HG03571 (cell line): Measurements from ENCODE around the gene NEURL1B.

ENCODE experiments used
- ATAC-seq: cut with Tn5 transposase; IDR thresholded peaks from one replicate; pipeline ENCODE4 v1.9.1; 2021; ENCODE audit not compliant: unreplicated experiment

The NEURL1B gene

GRCh38 chr5:172728481-172729241, 87.6 kb downstream of the NEURL1B start:
- no peak for ATAC-seq

DNA sequence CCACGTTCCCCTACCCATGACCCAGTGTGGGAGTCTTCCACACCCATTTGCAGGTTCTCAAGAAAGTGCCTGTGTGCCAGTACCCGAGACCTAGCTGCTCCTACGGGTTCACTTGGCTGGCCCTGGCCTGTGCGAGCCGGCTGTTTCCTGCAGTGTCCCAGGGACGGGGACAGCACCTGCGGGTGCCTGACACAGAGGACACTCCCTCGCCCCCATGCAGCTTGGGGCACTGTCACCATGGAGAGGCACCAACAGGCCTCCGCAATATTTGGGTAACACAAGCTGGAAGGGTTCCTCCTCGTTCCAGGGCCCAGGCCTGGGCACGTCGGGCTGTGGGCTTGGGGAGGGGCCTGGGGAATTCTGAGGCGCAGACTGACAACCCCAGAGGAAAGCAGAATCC, 88.5 kb downstream of the NEURL1B start:
- ATAC-seq: no peak

- ATAC-seq: no peak
Observed at GRCh38 chr5:172730222-172730621, 89.2 kb downstream of the NEURL1B start.

DNA sequence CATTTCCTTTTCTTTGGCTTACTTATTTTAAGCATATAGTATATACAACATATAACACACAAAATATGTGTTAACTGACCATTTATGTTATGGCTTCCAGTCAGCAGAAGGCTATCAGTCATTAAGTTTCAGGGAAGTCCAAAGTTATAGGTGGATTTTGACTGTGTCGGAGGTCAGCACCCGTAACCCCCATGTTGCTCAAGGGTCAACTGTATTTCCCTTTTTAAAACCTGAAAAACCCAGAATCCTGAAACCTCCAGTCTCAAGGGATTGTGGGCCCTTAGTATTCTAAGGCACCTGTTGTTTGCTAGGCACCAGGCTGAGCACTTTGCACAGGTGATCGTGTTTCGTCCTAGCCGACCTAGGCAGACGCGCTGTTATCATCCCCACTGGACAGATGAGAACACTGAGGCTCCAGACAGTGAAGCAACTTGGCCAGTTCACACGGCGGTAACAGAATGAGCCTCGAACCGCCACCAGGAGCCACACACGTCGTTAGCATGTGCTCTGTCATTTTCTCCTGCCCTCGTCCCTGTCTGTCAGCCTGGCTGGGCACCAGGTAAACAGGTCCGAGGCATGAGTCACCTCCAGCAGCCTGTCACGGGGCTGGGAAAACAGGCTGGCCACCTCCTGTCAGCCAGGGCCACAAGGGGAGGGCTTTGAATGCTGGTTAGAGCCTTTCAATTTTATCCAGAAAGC, 90.1 kb downstream of the NEURL1B start:
- ATAC-seq: no peak

DNA sequence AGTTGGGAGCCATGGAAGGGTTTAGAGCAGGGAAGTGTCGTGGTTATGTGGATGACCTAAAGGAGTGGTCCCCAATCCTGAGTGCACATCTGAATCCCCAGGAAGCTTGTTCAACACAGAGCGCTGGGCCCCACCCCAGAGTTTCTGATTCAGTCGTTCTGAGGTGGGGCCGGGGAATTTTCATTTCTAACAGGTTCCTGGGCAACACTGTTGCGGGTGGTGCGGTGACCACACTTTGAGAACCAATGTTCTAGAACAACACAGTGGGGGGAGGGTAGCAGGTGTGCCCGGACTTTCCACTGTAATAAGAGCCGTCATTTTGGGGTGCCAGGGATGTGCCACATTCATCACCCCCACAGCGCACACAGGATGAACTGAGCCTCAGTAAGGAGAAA, 90.6 kb downstream of the NEURL1B start:
- no peak for ATAC-seq

DNA sequence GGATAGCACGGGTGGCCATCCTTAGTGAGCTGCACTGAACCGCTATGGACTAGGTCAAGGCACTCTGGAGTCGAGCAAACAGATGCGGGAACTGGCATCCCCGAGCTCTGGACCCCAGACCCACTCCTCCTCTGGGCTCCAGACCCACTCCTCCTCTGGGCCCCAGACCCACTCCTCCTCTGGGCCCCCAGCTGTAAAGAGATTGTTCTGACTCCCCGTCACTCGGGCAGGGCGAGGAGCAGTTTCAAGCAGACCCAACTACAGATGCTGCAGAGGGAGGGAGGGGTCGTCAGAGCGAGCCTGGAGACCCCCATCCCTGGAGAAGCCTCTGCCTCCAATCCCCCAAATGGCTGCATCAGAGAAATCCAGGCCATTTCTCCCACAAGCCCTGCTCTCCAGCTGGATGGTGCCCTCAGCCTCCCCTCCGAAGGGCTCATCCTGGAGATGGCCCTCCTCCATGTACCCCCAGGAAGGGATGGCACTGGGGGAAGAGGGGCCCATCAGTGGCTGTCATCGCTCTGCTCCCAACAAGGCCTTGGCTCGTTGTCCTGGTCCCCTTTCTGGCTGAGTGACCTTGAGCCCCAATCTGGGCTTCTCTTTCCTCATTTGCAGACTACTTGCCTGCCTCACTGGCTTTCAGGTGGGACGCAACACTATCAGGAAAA, 91.3 kb downstream of the NEURL1B start:
- no peak for ATAC-seq

- no peak for ATAC-seq
Observed at GRCh38 chr5:172733131-172733973, 92.3 kb downstream of the NEURL1B start.

DNA sequence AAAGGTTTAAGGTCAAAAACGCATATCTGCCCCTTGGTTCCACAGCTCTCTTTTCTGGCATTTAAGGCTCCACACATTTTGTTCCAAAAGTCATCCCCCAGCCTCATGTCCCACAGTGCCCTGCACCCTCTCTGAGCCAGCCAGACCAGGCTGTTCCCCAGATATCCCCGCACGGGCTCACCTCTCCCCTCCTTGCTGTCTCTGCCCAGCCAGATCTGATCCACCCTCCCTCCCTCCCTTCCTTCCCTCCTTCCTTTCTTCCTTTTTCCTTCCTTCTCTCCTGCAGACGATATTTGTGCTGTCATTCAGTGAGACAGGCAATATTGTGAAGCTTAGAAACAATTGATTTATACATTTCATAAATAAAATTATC, 92.9 kb downstream of the NEURL1B start:
- no peak for ATAC-seq

GRCh38 chr5:172735141-172735831, 94.2 kb downstream of the NEURL1B start:
- ATAC-seq: no peak

DNA sequence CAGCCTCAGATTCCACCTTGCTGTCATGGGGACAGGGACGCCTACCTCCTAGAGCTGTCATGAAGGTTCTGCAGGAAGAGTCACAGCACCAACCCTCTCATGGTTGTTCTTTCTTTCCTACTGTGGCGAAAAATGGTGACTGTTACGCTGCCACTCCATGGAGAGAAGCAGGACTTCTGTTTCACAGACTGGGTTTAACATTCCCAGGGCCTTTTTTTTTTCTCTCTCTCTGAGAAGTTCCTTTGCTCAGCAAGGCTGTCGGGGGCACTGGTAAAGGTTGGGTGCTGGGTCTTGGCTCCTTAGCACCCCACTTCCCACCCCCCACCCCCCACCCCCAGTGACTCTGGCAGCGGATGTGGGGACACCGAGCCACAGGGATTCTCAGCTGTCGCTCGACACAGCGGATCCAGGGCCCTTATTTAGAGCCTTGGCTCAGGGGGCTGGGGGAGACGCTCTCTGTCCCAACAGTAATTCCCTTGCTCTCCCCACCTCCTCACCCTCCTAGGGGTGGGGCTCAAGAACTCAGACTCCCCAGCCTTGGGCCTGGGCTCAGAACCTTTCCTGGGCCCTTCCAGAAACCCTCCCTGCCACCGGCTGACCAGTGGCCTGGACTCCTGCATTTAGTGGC, 95.6 kb downstream of the NEURL1B start:
- no peak for ATAC-seq

DNA sequence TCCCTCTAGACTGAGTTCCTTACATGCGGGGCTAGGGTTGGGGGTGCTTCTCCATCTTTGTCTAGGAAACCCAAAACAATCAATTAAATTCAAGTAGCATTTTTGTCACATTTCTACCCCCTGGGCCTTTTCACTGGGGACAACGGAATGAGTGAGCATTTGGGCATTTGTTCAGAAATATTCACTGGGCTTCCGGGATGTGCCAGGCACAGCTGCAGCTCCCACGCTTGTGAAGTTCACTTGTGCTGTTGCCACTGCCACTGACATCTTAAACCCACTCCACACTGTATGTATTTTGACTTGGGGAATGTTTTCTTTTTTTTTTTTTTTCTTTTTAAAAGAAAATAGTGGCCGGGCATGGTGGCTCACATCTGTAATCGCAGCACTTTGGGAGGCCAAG, 98.3 kb downstream of the NEURL1B start:
- no peak for ATAC-seq

GRCh38 chr5:172740428-172741205, 99.6 kb downstream of the NEURL1B start:
- ATAC-seq: no peak
